ENCODE data around the gene IER5L. TPM values are rescaled to one million over a fixed set of nuclear protein-coding genes. Genes with fewer than 3 reads are reported as not detected.
"Not testable (repeated sequence)": the region's sequence is repeated elsewhere in the genome, so short reads cannot be mapped to it uniquely, and the experiment has no call there.

The IER5L gene
- polyA plus RNA-seq, 4 donors: 9.7 to 20.7 (median 13.6) TPM

- no peak for DNase-seq (ENCODE audit: low read depth in 4 of 4, low spot score in 2 of 4)
Measured at GRCh38 chr9:129204840-129205239, 26.8 kb upstream of the IER5L start.

- DNase-seq (ENCODE audit: low read depth in 4 of 4, low spot score in 2 of 4): no peak
Measured at GRCh38 chr9:129203556-129203909, 25.5 kb upstream of the IER5L start.

GRCh38 chr9:129202613-129203555, 24.8 kb upstream of the IER5L start:
- DNase-seq (ENCODE audit: low read depth in 4 of 4, low spot score in 2 of 4): peak in 2 of 4 donors; percentile 63 to 65

GRCh38 chr9:129201866-129202265, 23.8 kb upstream of the IER5L start:
- no peak for DNase-seq (ENCODE audit: low read depth in 4 of 4, low spot score in 2 of 4)

- DNase-seq (ENCODE audit: low read depth in 4 of 4, low spot score in 2 of 4): no peak
Measured at GRCh38 chr9:129201289-129201688, 23.2 kb upstream of the IER5L start.

GRCh38 chr9:129200255-129200654, 22.2 kb upstream of the IER5L start:
- no peak for DNase-seq (ENCODE audit: low read depth in 4 of 4, low spot score in 2 of 4)

- no peak for DNase-seq (ENCODE audit: low read depth in 4 of 4, low spot score in 2 of 4)
Measured at GRCh38 chr9:129199044-129199435, 21.0 kb upstream of the IER5L start.

- DNase-seq (ENCODE audit: low read depth in 4 of 4, low spot score in 2 of 4): no peak
Measured at GRCh38 chr9:129198319-129199043, 20.4 kb upstream of the IER5L start.

GRCh38 chr9:129197978-129198318, 19.9 kb upstream of the IER5L start:
- no peak for DNase-seq (ENCODE audit: low read depth in 4 of 4, low spot score in 2 of 4)

- not testable (repeated sequence) for DNase-seq (ENCODE audit: low read depth in 4 of 4, low spot score in 2 of 4)
Measured at GRCh38 chr9:129197045-129197444, 19.0 kb upstream of the IER5L start.

GRCh38 chr9:129195606-129196005, 17.5 kb upstream of the IER5L start:
- no peak for DNase-seq (ENCODE audit: low read depth in 4 of 4, low spot score in 2 of 4)

- DNase-seq (ENCODE audit: low read depth in 4 of 4, low spot score in 2 of 4): no peak
Measured at GRCh38 chr9:129194221-129194620, 16.2 kb upstream of the IER5L start.

GRCh38 chr9:129193655-129194054, 15.6 kb upstream of the IER5L start:
- no peak for DNase-seq (ENCODE audit: low read depth in 4 of 4, low spot score in 2 of 4)

GRCh38 chr9:129191234-129191633, 13.2 kb upstream of the IER5L start:
- DNase-seq (ENCODE audit: low read depth in 4 of 4, low spot score in 2 of 4): no peak

- not testable (repeated sequence) for DNase-seq (ENCODE audit: low read depth in 4 of 4, low spot score in 2 of 4)
Measured at GRCh38 chr9:129189971-129190370, 11.9 kb upstream of the IER5L start.

- no peak for DNase-seq (ENCODE audit: low read depth in 4 of 4, low spot score in 2 of 4)
Measured at GRCh38 chr9:129187042-129187441, 9.0 kb upstream of the IER5L start.

GRCh38 chr9:129185991-129186390, 7.9 kb upstream of the IER5L start:
- DNase-seq (ENCODE audit: low read depth in 4 of 4, low spot score in 2 of 4): no peak

- no peak for DNase-seq (ENCODE audit: low read depth in 4 of 4, low spot score in 2 of 4)
Measured at GRCh38 chr9:129185402-129185801, 7.3 kb upstream of the IER5L start.

GRCh38 chr9:129184596-129185122, 6.6 kb upstream of the IER5L start:
- DNase-seq (ENCODE audit: low read depth in 4 of 4, low spot score in 2 of 4): no peak

GRCh38 chr9:129184219-129184524, 6.1 kb upstream of the IER5L start:
- DNase-seq (ENCODE audit: low read depth in 4 of 4, low spot score in 2 of 4): no peak

GRCh38 chr9:129183495-129184218, 5.6 kb upstream of the IER5L start:
- no peak for DNase-seq (ENCODE audit: low read depth in 4 of 4, low spot score in 2 of 4)
